Spleen (tissue), 11 donors: ENCODE results near the gene NUP43. TPM values are rescaled to one million over a fixed set of nuclear protein-coding genes. Genes with fewer than 3 reads are reported as not detected.

Source experiments
- DNase-seq: peaks from one replicate; pipeline ENCODE4 v3.0.0-alpha.2; 2020
- H3K27ac ChIP-seq, 8 donors: fragments of 200-600 bp; sonication (generic) in 7 of 8; 1 replicate in 4 of 8; 2 replicates in 4 of 8; pipeline versions ENCODE4 v1.5.0 to v1.8.0; 2016 to 2021; ENCODE audit warnings: inconsistent platforms in 4 of 8, mild to moderate bottlenecking in 4 of 8, moderate library complexity in 1 of 8
- H3K27me3 ChIP-seq, 7 donors: fragments of 200-600 bp; sonication (generic) in 6 of 7; replicated peaks in 1 of 7; 1 replicate in 4 of 7; 2 replicates in 3 of 7; pipeline versions ENCODE4 v1.5.0 to v1.8.0; 2016 to 2021; ENCODE audit warnings: inconsistent platforms in 3 of 7, mild to moderate bottlenecking in 1 of 7
- H3K36me3 ChIP-seq, 6 donors: fragments of 200-600 bp; sonication (generic) in 5 of 6; 1 replicate in 4 of 6; 2 replicates in 2 of 6; pipeline versions ENCODE4 v1.5.0 to v1.8.0; 2016 to 2021; ENCODE audit warnings: inconsistent platforms in 2 of 6
- H3K4me1 ChIP-seq, 6 donors: fragments of 200-600 bp; sonication (generic) in 5 of 6; 1 replicate in 3 of 6; 2 replicates in 3 of 6; pipeline versions ENCODE4 v1.5.0 to v1.8.0; 2016 to 2021; ENCODE audit warnings: inconsistent platforms in 3 of 6
- H3K4me3 ChIP-seq, 8 donors: fragments of 200-600 bp; sonication (generic) in 7 of 8; 1 replicate in 4 of 8; 2 replicates in 4 of 8; pipeline versions ENCODE4 v1.5.0 to v1.8.0; 2016 to 2021; ENCODE audit warnings: inconsistent platforms in 4 of 8, mild to moderate bottlenecking in 4 of 8, moderate library complexity in 2 of 8
- H3K9me3 ChIP-seq, 8 donors: fragments of 200-600 bp; sonication (generic) in 7 of 8; 1 replicate in 4 of 8; 2 replicates in 4 of 8; pipeline versions ENCODE4 v1.5.0 to v1.8.0; 2016 to 2021; ENCODE audit warnings: inconsistent platforms in 4 of 8
- CTCF ChIP-seq, 11 experiments: fragments of 200-600 bp in 7 of 11; fragments of 450-650 bp in 4 of 11; sonication (generic) in 4 of 11; IDR thresholded peaks in 8 of 11; conservative IDR thresholded peaks in 3 of 11; 1 replicate in 7 of 11; 2 replicates in 4 of 11; pipeline versions ENCODE4 v1.4.0 to v1.8.0; 2016 to 2021; ENCODE audit warnings: antibody characterized with exemption in 11 of 11, inconsistent platforms in 4 of 11, mild to moderate bottlenecking in 1 of 11
- POLR2A ChIP-seq, 3 donors: fragments of 450-650 bp; IDR thresholded peaks; one replicate each; pipeline ENCODE4 v1.5.1; 2017; ENCODE audit warnings: antibody characterized with exemption in 3 of 3, mild to moderate bottlenecking in 1 of 3
- POLR2AphosphoS5 ChIP-seq, 3 donors: sonication (generic); formaldehyde crosslinking; IDR thresholded peaks; one replicate each; pipeline ENCODE4 v1.5.1; 2017; ENCODE audit warnings: antibody characterized with exemption in 3 of 3
- WGBS, 5 donors: extraction: QIAGEN DNeasy Blood & Tissue Kit in 3 of 5; methylation state at CpG; one replicate each; pipeline versions ENCODE4 v1.1.5 to v1.1.7; 2013 to 2018; 5-methylcytosine and 5-hydroxymethylcytosine counted together
- intact Hi-C: fragments of 100-400 bp; cut with DNase I; formaldehyde crosslinking; loops from one replicate; pipeline ENCODE4 v1.15.0; 2023; ENCODE audit warnings: low total_unique reads
- polyA plus RNA-seq, 3 donors: library from polyadenylated mRNA; stranded (reverse); fragments of 200-250 nt; gene quantifications; one replicate each; pipeline ENCODE4 v1.2.1, GENCODE V29; 2013
- total RNA-seq, 7 donors: library from RNA; depleted of rRNA in 3 of 7; stranded (reverse); fragments of >200 nt in 3 of 7; fragmentation: NEBNext Ultra II Directional in 4 of 7; extraction: Animal tissue kit (Norgen Biotek cat#: 25700) in 4 of 7; gene quantifications; one replicate each; pipeline versions ENCODE4 v1.1.0 to v1.2.1, GENCODE V29; 2016 to 2021
- donor health status: healthy with polysubstance abuse.
- donor health status: DM: no; HTN: no; CAD: no; lungs with moderate emphysema.
- donor health status: DM: no; HTN: no; CAD: no.
- donor health status: Bipolar disorder and iron deficiency.
- donor health status: healthy.
- donor health status: DM: no; HTN: no; CAD: no.
- donor health status: DM: yes; HTN: yes; CAD: no.

NUP43 gene
- total and polyA plus RNA-seq, 10 donors = 8.6 to 49.1 (median 32.9) TPM

DNA sequence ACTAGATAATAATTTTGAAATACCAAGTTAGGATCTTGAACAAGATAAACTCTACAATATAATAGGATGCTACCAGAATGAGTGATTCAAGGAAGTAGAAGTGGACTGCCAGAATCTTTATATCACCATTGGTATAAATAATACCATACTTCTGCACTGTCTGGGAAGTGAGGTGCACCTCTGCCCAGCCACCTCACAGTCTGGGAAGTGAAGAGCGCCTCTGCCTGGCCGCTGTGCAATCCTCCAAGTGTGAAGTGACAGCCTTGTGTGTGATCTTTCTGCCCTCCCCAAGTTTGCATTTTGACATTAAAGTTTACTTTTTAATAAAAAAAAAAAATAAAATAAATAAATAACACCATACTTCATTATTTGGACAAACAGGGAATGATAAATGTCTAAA is 47.2 kb downstream of the NUP43 start:
- no peaks in the 10 kb centered on the region for H3K27me3 ChIP-seq
- peaks cover 0 to 77% (median 18%) of the 10 kb centered on the region in 6 donors for H3K36me3 ChIP-seq
- H3K4me3 ChIP-seq = no peak overlapping the region
- no peaks in the 10 kb centered on the region for H3K9me3 ChIP-seq
- intact Hi-C loops = no loop called here
- H3K27ac ChIP-seq = no peak overlapping the region
- DNase-seq = no peak
- WGBS, 5 donors = 91 to 100% (median 98%) methylated on average over 2 of the region's 2 CpGs
- TF ChIP-seq POLR2AphosphoS5 (IDR thresholded peaks at IDR 0.05) (no peak), CTCF (IDR thresholded peaks at IDR 0.05 in 8 of 11, conservative IDR thresholded peaks at IDR 0.05 in 3 of 11) (no peak), POLR2A (IDR thresholded peaks at IDR 0.05) (no peak)
- H3K4me1 ChIP-seq = peaks cover 6 to 76% (median 25%) of the 10 kb centered on the region in 6 donors

- intact Hi-C loops = no loop called here
- Histone ChIP-seq H3K27me3 (no peaks in the 10 kb centered on the region), H3K4me1 (peaks cover 6 to 66% (median 23%) of the 10 kb centered on the region in 6 donors), H3K27ac (no peak overlapping the region), H3K4me3 (no peak overlapping the region), H3K9me3 (no peaks in the 10 kb centered on the region), H3K36me3 (peaks cover 0 to 83% (median 27%) of the 10 kb centered on the region in 6 donors)
- no peak for DNase-seq
- TF ChIP-seq POLR2A (IDR thresholded peaks at IDR 0.05) (no peak), CTCF (IDR thresholded peaks at IDR 0.05 in 8 of 11, conservative IDR thresholded peaks at IDR 0.05 in 3 of 11) (no peak), POLR2AphosphoS5 (IDR thresholded peaks at IDR 0.05) (no peak)
- WGBS, 5 donors = 90 to 100% (median 94%) methylated on average over 2 of the region's 2 CpGs
Measured at GRCh38 chr6:149698175-149698574, 48.2 kb downstream of the NUP43 start.

DNA sequence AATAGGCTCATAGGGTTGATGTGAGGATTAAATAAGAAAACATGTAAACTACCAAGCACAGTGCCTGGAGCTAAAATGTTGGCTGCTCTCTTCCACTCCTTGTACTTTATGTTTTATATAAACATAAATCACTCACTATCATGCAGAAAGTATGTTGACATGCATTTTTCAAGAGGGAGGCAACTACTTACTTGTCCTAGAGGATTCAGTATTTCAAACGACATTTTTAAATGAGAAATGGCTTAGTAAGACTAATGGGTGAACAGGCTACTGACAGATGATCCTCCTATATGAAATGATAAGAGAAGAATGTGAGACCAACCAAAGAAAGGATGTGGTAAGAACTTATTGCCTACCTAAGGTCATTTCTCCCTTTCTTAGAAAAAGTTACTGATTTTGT is 49.4 kb downstream of the NUP43 start:
- Histone ChIP-seq H3K36me3 (peaks cover 0 to 94% (median 34%) of the 10 kb centered on the region in 6 donors), H3K27ac (no peak overlapping the region), H3K4me1 (peaks cover 1 to 55% (median 14%) of the 10 kb centered on the region in 6 donors), H3K27me3 (no peaks in the 10 kb centered on the region), H3K4me3 (no peak overlapping the region), H3K9me3 (no peaks in the 10 kb centered on the region)
- WGBS, 5 donors = 50 to 77% (median 68%) methylated on average over 1 of the region's 1 CpG
- intact Hi-C loops = no loop called here
- TF ChIP-seq POLR2A (IDR thresholded peaks at IDR 0.05) = no peak
- no peak for TF ChIP-seq CTCF (IDR thresholded peaks at IDR 0.05 in 8 of 11, conservative IDR thresholded peaks at IDR 0.05 in 3 of 11)
- TF ChIP-seq POLR2AphosphoS5 (IDR thresholded peaks at IDR 0.05) = no peak
- DNase-seq = no peak

DNA sequence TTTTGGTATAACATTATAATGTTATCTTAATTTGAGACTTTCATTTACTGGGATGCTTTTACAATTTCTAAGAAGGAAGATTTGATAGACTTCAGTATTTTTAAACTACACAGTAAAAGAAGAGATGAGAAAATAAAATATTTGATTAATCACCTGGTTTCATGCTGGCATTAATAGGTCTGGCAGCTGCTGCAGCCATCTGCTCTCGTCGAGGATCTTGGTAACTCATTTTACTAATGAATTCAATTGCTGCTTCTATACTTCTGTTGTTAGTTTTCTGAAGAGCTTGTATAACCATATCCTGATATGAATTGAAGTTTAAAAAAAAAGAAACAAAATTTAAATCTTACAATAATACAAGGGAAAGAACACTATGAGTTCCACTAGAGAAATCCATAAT is 51.4 kb downstream of the NUP43 start:
- peaks cover 0 to 35% (median 4%) of the 10 kb centered on the region in 6 donors for H3K4me1 ChIP-seq
- DNase-seq = no peak
- no peak overlapping the region for H3K27ac ChIP-seq
- no peak overlapping the region for H3K4me3 ChIP-seq
- intact Hi-C loops = no loop called here
- WGBS, 5 donors = 91 to 93% (median 93%) methylated on average over 2 of the region's 2 CpGs
- peaks cover 0 to 94% (median 44%) of the 10 kb centered on the region in 6 donors for H3K36me3 ChIP-seq
- H3K27me3 ChIP-seq = no peaks in the 10 kb centered on the region
- no peak for TF ChIP-seq CTCF (IDR thresholded peaks at IDR 0.05 in 8 of 11, conservative IDR thresholded peaks at IDR 0.05 in 3 of 11)
- no peak for TF ChIP-seq POLR2A (IDR thresholded peaks at IDR 0.05)
- TF ChIP-seq POLR2AphosphoS5 (IDR thresholded peaks at IDR 0.05) = no peak
- no peaks in the 10 kb centered on the region for H3K9me3 ChIP-seq
